ENCODE data around the gene ARL5C.

Gene ARL5C

DNA sequence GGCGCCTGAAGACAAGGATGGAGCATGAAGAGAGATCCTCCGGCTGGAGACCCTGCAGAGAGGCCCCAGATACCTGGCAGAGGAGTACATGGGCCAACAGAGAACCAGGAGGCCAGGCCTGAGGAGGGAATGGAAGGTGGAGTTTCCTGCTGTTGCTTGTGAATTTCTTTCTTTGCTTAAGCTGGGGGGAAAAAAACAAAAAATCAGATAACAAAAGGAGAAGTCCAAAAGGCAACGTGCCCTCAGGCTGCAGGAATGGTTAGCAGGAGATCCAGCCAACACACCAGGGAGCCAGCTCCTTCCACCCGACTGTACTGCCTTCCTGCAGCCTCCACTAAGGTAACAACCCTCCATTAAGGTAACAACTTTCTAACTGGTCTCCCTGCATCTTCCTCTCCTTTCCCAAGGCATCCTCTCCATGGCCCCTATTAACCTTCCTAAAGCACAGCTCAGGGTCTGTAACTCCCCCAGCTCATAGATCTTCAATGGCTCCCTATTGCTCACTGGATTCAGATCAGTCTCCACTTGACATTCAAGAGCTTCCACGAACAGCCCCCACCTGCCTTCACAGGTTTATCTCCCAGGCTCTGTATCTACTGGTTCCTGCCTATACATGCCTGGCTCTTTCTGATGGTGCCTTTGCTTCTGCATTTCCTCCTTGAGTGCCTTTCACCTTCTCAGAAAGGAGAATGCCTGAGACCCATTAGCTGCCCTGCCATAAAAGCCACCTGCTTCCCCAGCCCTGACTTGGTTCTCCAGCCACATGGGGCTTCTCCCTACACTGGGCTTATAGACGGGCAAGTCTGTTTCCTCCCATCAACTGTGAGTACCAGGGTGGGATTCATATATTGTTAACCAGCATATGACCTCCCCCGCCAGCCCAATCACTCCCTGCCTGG, 725 bp upstream of the ARL5C start:
- DNase-seq, result no peak

DNA sequence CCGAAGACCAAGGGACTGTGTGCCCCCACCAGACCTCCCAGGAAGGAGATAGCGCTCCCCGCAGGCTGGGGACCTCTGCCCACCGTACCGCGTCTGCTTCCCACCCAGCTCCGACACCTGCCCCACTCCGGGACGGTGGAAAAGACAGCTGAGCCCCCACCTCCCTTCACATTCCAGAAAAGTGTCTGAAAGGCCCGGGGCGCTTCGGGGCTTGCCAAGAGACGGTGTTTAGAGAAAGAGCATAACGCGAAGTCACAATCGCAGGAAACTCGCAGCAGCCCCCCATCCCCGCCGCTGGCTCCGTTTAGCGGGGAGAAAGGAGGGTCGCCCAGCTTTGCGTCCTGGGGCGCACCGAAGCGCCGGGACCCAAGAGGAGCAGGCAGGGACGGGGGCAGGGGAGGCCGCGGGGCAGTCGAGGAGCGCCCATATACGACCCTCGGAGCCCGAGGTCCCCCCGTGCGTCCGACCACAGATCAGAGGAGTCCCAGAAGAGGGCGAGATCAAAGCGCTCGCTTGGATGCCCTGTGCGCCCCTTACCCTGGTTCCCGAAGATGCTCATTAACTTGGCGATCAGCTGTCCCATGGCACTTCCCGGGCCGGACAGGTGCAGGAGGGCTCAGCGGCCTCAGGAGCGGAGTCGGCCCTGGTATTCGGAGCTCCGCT, 652 bp downstream of the ARL5C start:
- no peak for DNase-seq

DNA sequence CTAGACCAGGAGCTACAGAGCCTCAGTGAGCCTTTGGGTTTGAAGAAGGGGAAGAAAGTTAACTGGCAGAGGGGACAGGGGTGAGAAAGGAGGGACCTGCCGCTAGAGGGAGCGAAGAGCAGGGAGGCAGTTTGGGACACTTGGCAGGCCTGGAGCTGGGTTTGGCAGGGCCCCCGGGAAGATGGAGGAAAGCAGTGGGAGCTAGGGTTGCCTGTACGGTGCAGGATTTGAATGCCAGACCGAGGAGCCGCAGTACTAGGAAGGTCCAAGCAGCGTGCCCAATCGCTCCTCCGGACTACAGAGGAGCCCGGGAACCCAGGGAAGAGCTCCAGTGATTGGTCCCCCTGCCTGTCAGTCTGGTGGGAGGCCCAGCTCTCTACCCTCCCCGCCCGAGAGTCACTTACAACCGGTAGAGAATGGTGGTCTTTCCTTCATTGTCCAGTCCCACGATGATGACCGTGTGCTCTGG, 1.3 kb downstream of the ARL5C start:
- DNase-seq, result peak; percentile 10

DNA sequence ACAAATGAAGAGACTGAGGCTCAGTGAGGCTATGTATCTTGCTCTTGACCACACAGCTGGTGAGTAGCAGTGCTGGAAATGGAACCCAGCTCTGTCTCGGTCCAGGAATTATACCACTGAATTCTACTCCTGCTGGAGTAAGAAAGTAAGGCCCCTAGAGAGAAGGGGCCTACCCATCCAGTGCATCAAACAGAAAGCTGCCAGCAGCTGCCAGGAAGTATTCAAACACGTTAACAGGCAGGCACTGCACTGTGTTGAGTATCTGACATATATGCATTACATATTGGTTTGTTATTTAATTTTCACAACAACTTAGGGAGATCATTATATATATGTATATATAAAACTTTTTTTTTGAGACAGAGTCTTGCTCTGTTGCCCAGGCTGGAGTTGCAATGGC, 4.0 kb downstream of the ARL5C start:
- no peak for DNase-seq

DNA sequence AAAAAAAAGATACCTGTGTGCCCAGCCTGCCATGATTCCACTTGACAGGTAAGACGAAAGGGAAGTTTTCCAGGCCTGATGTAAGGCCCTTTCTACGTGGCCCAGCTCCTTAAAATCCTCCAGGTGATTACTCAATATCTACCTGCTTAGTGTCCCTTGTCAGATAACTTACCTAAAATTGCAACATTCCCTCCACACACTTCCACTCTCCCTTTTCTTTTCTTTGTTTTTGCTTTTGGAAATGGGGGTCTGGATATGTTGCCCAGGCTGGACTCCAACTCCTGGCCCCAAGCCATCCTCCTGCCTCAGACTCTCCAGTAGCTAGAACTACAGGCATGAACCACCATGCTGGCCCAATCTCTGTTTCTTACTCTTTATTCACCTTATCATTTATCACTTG, 7.3 kb downstream of the ARL5C start:
- DNase-seq, result no peak

DNA sequence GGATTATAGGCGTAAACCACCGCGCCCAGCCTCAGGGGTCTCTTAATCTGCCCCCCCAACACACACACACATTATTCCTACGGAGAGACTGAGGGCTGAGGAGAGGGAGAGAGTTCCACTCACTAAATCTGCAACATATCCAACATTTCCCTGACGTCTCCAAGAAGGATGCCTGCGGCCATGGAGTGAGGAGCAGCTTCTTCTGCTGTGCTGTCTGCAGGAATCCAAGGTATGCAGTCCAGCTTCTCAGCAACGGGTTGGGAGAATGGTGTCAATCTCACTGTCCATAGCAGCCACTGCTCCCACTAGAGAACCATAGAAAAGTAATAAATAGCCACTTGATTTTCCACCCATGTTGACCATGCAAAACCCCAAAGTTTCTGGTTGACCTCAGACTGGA, 9.5 kb downstream of the ARL5C start:
- no peak for DNase-seq

DNA sequence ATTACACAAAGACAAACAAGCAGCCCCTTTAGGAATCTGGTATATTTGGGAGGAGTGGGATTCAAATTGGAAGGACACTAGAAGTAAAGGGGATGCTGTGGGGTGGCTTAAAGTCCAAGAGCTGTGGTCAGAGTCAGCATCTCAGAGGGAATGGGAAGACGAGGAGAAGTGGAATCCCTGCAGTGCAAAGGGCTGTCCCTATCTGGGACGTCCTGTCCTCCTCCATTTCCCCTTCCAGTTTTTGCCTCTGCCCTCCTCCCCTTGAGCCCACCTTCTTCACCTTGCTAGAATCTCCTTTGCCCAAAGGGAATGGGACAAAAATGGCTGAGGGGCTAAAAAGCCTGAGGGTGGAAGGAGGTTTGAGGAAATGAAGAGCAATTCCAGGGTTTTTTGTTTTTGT, 10.3 kb downstream of the ARL5C start:
- DNase-seq, result no peak

DNA sequence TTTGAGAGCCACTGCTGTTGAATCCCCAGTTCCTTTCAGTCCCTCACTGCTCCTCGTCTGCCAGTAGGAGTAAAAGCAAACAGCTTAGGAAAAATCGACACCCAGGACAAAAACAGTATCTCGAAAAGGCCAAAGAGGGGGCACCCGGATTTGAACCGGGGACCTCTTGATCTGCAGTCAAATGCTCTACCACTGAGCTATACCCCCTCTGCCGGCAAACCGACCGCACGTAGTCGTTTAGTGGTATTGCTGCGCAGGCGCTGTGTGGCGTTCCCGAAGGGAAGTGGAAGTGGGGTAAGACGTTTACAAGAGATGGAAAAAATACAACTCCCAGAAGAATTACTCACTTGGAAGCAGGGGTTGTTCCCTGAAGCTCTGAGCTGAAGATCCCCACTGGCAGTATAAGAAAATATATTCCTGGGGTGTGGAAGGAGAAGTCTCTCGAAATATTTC, 12.3 kb downstream of the ARL5C start:
- peak; percentile 64 for DNase-seq

DNA sequence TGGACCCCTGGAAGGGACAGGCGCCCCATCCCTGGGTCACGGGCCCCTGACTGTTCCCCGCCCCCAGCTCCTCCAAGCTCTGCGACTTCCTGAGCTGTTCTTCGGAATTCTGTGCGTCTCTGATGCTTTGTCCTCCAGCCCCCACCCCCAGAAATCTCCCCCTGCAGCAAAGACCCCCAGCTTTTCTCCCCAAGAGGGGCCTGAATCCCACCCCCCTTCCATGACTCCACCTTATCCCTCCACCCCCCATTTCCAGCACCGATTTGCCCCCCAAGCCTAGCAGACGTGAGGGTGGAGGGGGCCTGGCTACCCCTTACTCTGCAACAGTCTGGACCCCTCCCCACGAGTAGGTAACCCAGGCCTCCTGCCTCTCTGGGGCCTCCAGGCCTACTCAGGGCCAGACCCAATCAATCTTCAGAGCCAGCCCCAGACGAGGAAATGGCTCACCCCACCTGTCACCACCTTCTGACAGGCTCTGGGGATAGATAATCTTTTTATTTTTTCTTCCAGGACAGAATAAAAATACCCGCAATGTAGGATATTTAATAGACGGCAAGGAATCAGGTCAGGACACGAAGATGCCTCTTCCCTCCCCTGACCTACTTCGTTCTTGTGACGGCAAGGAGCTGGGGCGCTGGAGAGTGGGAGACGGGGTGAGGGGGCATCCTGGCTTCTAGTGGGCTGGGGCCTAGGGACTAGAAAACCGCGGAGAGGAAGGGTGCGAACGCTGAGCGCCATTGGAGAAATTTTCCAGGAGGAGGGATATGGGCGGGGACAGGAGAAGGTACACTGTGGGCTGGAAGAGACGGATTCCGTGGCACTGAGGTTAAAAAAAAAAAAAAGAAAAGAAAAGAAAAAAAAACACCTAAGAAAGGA, 13.8 kb downstream of the ARL5C start:
- peak; percentile 61 for DNase-seq

DNA sequence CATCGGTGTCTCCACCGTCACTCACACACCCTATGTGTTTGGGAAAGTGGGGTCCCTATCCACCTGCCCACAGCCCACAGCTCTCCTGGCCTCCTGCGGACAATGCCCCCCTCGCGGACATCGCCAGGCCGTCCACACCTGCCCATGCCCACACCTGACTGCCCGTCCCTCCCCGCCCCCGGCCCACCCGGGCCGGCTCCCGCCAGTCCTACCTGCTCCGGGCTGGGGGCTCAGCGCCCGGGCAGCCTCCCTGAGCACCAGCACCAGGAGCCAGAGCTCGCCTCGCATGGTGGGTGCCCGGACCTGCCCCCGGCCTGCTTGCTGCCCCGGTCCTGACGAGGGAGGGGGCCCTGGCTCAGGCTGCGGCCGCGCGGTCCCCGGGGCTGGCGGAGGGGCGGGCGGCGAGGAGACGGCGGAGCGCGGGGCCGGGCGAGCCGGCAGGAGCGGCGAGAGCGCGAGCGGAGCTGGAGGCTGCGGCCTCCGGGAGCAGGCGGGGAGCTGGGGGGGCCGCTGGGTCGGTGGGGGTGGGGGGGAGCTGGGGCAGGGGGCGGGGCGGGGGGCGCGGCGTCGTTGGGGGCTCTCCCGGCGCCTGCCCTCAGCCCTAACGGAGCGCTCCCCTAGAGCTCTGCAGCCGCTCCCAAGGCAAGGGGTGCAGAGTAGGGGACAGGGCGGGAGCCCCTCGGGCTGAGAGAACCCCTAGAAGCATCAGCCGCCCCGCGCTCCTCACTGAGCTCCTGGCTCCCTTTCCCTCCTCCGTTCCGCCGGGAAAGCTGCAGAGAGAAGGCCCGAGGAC, 14.6 kb downstream of the ARL5C start, which contains the start of gene PLXDC1:
PLXDC1 (minus strand) TSS at position 488 of the 793 bp plus-strand sequence; CDS start at position 288, 200 bp downstream.
- peak; percentile 3 for DNase-seq

DNA sequence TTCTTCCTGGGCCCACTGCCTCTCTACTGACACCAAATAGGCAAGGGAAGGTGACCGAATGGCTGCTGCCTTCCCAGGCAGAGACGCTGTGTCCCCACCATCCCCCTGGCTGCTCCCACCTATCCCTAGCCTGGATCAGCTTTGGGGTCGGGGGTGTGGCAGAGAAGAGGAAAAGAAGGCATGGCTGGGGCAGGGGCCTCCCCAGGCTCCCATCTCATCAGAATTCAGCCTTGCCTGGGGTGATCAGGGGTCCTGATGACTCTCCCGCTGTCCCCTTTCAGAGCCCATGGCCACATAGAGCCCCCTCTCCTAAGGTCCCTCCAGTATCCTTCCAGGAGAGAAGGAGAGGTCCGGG, 15.2 kb downstream of the ARL5C start:
- DNase-seq, result no peak

DNA sequence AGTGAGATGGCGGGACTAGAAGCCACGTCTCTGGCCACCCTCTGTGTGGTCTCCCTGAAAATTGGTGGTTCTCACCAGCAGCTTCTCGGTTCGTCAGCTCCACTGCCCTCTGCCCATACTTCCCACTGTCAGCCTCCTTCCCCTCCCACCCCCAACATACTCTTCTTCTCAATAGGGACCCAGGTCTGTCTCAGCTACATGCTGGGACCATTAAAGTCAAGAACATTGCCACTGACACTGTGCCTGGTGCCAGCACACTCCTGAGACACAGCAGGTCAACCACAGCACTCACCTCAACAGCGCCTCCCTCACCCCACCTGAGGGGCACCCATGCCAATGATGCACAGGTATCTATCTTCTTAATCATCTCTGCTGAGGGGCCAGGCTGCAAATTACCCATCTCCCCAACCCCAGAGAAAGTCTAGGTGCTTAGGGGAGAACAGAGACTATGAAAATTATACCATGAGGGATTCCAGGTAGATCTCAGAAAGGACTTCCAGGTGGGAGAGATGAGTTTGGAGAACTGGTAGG, 15.8 kb downstream of the ARL5C start:
- no peak for DNase-seq

DNA sequence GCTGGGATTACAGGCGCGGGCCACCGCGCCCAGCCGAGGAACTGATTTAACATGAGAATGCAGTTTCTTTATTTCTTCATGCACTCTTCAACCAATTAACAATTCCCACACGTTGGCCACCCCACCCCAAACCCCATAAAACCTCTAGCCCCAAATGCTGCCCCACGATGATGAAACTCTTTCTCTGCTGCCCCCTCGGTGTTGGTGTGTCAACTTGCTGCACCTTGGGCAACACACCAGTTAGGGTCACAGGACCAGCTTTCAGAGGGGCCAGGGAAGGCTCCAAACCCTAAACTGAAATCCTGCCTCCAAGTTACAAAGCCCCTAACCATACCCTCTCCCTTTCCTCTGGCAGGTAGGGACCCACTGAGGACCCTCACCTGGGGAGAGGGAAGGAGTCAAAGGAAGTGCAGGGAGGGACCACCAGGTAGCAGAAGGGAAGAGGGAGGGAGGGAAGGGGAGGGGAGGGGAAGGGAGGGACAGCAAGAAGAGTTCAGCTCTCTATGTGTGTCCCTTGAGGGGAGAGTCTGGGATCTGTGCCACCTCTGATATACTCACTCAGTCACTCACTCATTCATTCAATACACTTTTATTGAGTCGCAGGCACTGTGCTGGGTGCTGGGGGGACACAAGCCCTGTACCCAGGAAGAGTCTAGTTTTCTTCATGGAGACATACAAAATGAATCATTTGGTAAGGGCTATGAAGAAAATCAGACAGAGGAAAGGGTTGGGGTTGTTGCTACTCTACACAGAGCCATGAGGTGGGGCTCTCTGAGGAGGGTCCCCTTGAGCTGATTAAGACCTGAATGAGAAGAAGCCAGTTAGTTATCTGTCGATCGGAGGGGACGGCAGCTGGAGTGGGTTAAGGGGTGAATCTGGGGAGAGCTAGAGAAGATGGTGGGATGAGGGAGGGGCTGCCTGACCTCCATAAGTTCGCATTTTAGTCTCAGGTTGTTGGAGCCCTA, 18.5 kb downstream of the ARL5C start:
- DNase-seq, result no peak

DNA sequence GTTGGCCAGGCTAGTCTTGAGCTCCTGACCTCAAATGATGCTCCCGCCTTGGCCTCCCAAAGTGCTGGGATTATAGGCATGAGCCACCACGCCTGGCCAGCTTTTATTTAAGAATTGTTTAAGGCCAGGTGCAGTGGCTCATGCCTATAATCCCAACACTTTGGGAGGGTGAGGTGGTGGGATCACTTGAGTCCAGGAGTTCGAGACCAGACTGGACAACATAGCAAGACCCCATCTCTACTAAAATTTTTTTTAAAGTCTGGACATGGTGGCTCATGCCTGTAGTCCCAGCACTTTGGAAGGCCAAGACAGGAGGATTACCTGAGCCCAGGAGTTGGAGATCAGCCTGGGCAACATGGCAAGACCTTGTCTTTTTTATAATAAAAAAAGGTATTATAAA, 19.7 kb downstream of the ARL5C start:
- no peak for DNase-seq

DNA sequence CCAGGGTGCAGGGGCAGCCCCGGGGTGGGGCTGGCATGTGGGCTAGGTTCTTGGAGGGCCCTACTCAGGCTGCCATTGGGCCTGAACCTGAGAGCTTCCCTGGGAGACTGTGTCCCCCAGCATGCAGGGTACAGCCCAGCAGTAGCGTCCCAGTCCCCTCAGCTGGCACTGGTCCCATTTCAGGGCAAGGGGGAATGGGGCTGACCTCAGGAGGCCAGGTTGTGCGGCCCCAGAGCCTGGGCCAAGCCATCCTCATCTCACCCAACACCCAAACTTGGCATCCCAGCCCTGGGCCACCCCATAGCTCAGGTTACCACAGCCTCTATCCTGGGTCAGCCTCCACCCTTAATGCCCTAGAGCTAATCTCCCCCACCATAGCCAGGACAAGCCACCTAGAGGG, 20.8 kb downstream of the ARL5C start:
- no peak for DNase-seq

DNA sequence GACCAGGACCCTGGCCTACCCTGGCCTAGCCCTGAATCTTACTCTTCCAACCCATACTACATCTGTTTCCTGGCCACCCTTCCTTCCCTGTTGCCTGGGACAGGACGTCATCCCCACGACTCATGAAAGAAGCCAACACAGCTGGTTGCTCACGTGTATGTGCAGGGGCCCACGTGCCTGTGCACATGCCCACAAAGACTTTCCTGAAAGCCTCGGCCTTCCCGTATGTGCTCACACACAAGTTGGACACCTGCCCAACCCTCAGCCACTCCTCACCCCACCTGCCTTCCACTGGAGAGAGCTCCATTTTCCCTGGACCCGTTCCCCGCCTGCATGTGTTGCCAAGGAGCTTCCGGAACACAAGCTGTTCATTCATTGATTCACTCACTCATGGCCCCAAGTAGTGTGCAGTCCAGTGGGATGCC, 21.5 kb downstream of the ARL5C start:
- DNase-seq, result peak; percentile 89

DNA sequence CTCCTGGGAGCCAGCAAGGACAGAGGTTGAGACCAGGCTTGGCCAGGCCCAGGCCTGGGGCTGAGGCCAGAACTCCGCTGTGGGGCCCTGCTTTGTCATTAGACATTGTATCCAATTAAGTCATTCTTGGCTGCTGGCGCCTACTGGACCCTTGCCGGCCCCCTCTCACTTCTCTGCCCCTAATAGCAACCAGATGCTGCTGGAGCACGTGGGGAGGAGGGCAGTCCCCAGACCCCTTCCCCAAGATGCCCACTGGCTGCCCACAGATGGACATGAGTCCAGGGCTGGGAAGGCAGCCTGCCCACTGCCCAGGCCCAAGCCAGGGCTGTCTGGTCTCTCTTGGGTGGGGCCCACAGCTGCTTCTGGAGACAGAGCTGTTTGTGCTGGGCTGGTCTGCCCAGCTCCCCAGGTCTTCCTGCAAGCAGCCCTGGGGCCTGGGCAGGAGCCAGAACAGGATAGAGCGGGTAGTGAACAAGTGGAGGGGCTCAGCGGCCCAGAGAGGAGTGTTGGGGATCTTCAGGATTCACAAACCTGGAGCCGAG, 22.3 kb downstream of the ARL5C start:
- no peak for DNase-seq

DNA sequence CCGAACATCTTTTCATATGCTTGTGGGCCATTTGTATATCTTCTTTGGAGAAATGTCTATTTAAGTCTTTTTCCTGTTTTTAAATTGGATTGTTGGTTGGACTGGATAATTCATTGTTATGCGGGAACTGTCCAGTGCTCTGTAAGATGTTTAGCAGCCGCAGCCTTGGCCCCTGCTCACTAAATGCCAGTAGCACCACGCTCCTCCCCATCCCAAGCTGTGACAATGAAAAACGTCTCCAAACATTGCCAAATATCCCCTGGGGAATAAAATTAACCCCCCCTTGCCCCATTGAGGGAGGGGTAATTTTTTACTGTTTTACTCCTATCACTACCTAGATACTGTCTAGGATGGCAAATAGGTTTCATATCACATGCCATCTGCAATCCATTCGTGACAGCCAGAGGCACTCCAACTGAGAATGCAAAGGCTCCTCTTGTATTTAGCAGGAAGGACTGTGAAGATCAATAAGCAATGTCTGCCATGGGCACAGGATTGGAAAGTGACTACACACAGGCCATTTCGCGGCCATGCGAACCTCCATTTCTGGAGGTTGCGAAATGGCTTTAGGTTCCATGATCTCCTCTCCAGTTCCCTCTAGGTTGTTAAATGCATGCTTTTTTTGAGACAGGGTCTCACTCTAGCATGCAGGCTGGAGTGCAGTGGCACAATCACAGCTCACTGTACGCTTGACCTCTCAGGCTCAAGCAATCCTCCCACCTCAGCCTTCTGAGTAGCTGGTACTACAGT, 23.9 kb downstream of the ARL5C start:
- DNase-seq, result no peak

DNA sequence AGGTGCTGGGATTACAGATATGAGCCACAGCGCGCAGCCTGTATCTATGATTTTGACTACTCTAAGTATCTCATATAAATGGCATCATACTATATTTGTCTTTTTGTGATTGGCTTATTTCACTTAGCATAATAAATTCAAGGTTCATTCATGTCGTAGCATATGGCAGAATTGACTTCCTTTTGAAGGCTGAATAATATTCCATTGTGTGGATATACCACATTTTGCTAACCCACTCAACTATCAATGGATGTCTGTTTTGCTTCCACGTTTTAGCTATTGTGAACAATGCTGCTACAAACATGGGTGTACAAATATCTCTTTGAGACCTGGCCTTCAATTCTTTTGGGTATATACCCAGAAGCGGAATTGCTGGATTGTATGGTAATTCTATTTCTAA, 24.7 kb downstream of the ARL5C start:
- DNase-seq, result no peak

DNA sequence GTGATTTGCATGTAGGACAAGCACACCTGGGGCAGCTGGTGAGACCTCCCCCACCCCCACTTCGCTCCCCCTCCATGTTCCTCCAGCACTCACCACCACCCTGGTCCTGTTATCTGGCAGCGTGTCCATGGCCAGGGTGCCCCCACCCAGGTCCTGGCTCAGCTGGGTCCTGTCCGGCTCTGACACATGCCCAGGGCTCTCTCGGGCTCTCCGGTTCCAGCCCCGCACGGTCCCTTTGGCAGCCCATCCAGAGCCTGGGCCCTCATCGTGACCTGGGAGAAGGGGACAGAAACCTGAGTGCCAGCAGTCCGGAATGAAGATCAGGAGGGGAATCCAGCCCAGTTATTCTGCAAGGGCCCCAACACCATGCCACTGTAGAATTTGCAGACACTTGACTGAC, 26.4 kb downstream of the ARL5C start:
- no peak for DNase-seq
